HepG2 (cell line): ENCODE results near the gene EMC9. TPM values are rescaled to one million over a fixed set of nuclear protein-coding genes. Genes with fewer than 3 reads are reported as not detected.

Experiments used
- ATF1 ChIP-seq: IDR thresholded peaks from 2 replicates; pipeline ENCODE4 v1.6.1; 2016; ENCODE audit warnings: mild to moderate bottlenecking, control low read depth
- FOXM1 ChIP-seq: sonication (generic); formaldehyde crosslinking; IDR thresholded peaks from 2 replicates; pipeline ENCODE4 v1.5.0; 2020; ENCODE audit warnings: missing genetic modification reagents
- JUND ChIP-seq: sonication (generic); formaldehyde crosslinking; IDR thresholded peaks from 2 replicates; pipeline ENCODE4 v1.8.0; 2022; ENCODE audit warnings: mild to moderate bottlenecking, missing genetic modification reagents
- KLF6 ChIP-seq: IDR thresholded peaks from 2 replicates; pipeline ENCODE4 v1.8.0; 2016; ENCODE audit warnings: missing biosample characterization, missing genetic modification reagents
- MIXL1 ChIP-seq: IDR thresholded peaks from 2 replicates; pipeline ENCODE4 v1.6.1; 2016
- NFATC3 ChIP-seq: sonication (generic); formaldehyde crosslinking; IDR thresholded peaks from 2 replicates; pipeline ENCODE4 v1.5.1; 2020; ENCODE audit warnings: mild to moderate bottlenecking, missing genetic modification reagents
- PTBP1 ChIP-seq: fragments of 200-400 bp; formaldehyde crosslinking; IDR thresholded peaks from 2 replicates; pipeline ENCODE4 v1.6.1; 2018; ENCODE audit warnings: low read length, low read depth; ENCODE audit not compliant: poor library complexity, severe bottlenecking
- STAT5B ChIP-seq: sonication (generic); formaldehyde crosslinking; IDR thresholded peaks from 2 replicates; pipeline ENCODE4 v1.4.0; 2020; ENCODE audit warnings: missing genetic modification reagents
- ZFP36L1 ChIP-seq: sonication (generic); formaldehyde crosslinking; IDR thresholded peaks from 2 replicates; pipeline ENCODE4 v1.8.0; 2022; ENCODE audit warnings: mild to moderate bottlenecking, missing genetic modification reagents, moderate library complexity
- ZMAT3 ChIP-seq: sonication (generic); formaldehyde crosslinking; conservative IDR thresholded peaks from 2 replicates; pipeline ENCODE4 v1.7.0; 2021; ENCODE audit warnings: missing genetic modification reagents
- ZNF143 ChIP-seq: sonication (generic); formaldehyde crosslinking; IDR thresholded peaks from 2 replicates; pipeline ENCODE4 v1.4.0; 2020; ENCODE audit warnings: missing genetic modification reagents
- ZNF232 ChIP-seq: sonication (generic); formaldehyde crosslinking; IDR thresholded peaks from 2 replicates; pipeline ENCODE4 v1.4.0; 2020; ENCODE audit warnings: missing genetic modification reagents, borderline replicate concordance
- ZNF264 ChIP-seq: sonication (generic); formaldehyde crosslinking; IDR thresholded peaks from 2 replicates; pipeline ENCODE4 v1.4.0; 2020; ENCODE audit warnings: missing genetic modification reagents
- ZNF317 ChIP-seq: sonication (generic); formaldehyde crosslinking; IDR thresholded peaks from 2 replicates; pipeline ENCODE4 v1.5.0; 2020; ENCODE audit warnings: mild to moderate bottlenecking, missing genetic modification reagents
- ZNF333 ChIP-seq: sonication (generic); formaldehyde crosslinking; IDR thresholded peaks from 2 replicates; pipeline ENCODE4 v1.4.0; 2020; ENCODE audit warnings: mild to moderate bottlenecking, missing genetic modification reagents, borderline replicate concordance
- ZNF567 ChIP-seq: sonication (generic); formaldehyde crosslinking; IDR thresholded peaks from 2 replicates; pipeline ENCODE4 v1.8.1; 2023; ENCODE audit warnings: mild to moderate bottlenecking, missing genetic modification reagents, borderline replicate concordance
- ZNF678 ChIP-seq: sonication (generic); formaldehyde crosslinking; IDR thresholded peaks from 2 replicates; pipeline ENCODE4 v1.4.0; 2020; ENCODE audit warnings: mild to moderate bottlenecking, missing genetic modification reagents
- polyA plus RNA-seq, 8 experiments: library from polyadenylated mRNA; depleted of rRNA in 3 of 8; stranded (reverse) in 7 of 8; unstranded in 1 of 8; fragments of >200 nt; fragmentation: Illumina TruSeq in 4 of 8; extraction: Trizol in 4 of 8; gene quantifications; 2 replicates each; pipeline versions ENCODE4 v1.2.1 to v1.2.3, GENCODE V29; 2011 to 2016; ENCODE audit warnings: low read depth in 4 of 8, missing spikeins in 1 of 8, mixed read lengths in 1 of 8; ENCODE audit not compliant: insufficient read depth in 1 of 8
- total RNA-seq, 5 experiments: library from RNA; depleted of rRNA; stranded (reverse); fragments of >200 nt; fragmentation: Illumina TruSeq; extraction: Trizol; gene quantifications; 2 replicates each; pipeline ENCODE4 v1.2.3, GENCODE V29; 2016; ENCODE audit warnings: low read depth in 1 of 5
- TF ChIP-seq, protein P1 (sequence below): sonication (generic); formaldehyde crosslinking; IDR thresholded peaks from 2 replicates; pipeline ENCODE4 v1.8.1; 2023; ENCODE audit warnings: missing genetic modification reagents, mild to moderate bottlenecking, borderline replicate concordance
- TF ChIP-seq, protein P2 (sequence below): sonication (generic); formaldehyde crosslinking; IDR thresholded peaks from 2 replicates; pipeline ENCODE4 v1.4.0; 2020; ENCODE audit warnings: missing genetic modification reagents
- TF ChIP-seq, protein P3 (sequence below): sonication (generic); formaldehyde crosslinking; IDR thresholded peaks from 2 replicates; pipeline ENCODE4 v1.4.0; 2020; ENCODE audit warnings: missing genetic modification reagents, borderline replicate concordance
- TF ChIP-seq, protein P4 (sequence below): sonication (generic); formaldehyde crosslinking; IDR thresholded peaks from 2 replicates; pipeline ENCODE4 v1.5.1; 2020; ENCODE audit warnings: missing genetic modification reagents, mild to moderate bottlenecking, borderline replicate concordance

EMC9 gene
- total and polyA plus RNA-seq, 2 of the 13 experiments (the other 11 are each of a cell fraction or from before 2014, with no cell fraction given), result 60.5 to 78.7 TPM

DNA sequence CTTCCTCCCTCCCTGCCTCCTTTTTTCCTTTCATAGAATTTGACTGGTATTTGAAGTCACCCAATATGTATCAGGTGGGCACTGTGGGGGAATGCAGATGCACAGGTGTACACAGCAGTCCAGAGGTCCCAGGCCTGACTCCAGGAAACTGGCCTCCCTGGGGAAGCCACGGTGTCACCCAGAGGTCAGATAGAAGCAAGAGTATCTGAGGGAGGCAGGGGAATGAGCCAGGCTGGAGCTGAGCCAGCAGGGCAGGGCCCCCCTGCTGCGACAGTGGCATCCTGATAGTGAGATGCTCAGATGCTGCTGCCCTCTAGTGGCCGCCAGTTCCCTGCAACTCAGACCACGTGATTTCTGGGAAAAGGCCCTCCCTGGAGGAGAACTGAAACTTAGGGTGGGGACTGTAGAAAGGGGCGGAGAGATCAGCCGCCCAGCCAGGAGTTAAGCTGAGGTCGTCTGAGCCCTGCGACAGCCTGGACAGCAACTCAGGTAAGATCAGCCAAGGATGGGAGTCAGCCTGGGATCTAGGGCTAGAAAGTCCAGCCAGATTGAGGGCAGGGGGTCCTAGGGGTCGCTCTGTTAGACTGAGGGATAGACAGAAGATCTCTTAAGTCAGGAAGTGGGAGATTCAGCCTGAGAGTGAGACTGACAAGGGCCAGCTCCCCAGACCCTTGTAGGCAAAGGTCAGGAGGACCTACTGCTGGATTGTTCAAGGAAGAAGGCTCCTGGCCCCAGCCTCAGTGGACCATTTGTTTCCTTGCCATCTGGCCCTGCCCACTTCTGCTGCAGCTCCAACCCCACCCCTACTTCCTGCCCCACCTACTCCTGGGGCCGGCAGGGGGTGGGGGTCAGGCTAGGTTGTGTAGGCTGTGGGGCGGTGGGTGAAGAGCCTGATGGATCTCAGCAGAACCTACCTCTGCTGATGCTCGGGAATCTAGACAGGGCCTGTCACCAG, 19.7 kb upstream of the EMC9 start, which contains the start of gene IRF9 (continued):
- TF ChIP-seq STAT5B (CRISPR knock-in tag) (peak; percentile 94), JUND (CRISPR knock-in tag) (peak; percentile 58; the same call in 1 of the 2 replicates), ZNF333 (CRISPR knock-in tag) (no peak), PTBP1 (peak; percentile 64), ZNF143 (peak; percentile 76), KLF6 (CRISPR knock-in tag) (peak; percentile 100), ZNF232 (peak; percentile 97), FOXM1 (CRISPR knock-in tag) (no peak), ZNF264 (CRISPR knock-in tag) (peak; percentile 96), ZMAT3 (CRISPR knock-in tag) (peak; percentile 99), ZNF567 (CRISPR knock-in tag) (peak; percentile 99; the same call in 1 of the 2 replicates), ZFP36L1 (CRISPR knock-in tag) (peak; percentile 100), MIXL1 (CRISPR knock-in tag) (peak; percentile 99), ZNF678 (CRISPR knock-in tag) (no peak), ZNF317 (peak; percentile 88), NFATC3 (CRISPR knock-in tag) (peak; percentile 95; the same call in 1 of the 2 replicates), ATF1 (CRISPR knock-in tag) (no peak)
- TF ChIP-seq, protein P1, sequence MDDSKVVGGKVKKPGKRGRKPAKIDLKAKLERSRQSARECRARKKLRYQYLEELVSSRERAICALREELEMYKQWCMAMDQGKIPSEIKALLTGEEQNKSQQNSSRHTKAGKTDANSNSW (CRISPR knock-in tag), result peak; percentile 98
- TF ChIP-seq, protein P2, sequence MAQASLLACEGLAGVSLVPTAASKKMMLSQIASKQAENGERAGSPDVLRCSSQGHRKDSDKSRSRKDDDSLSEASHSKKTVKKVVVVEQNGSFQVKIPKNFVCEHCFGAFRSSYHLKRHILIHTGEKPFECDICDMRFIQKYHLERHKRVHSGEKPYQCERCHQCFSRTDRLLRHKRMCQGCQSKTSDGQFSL (CRISPR knock-in tag), result peak; percentile 81; the same call in 1 of the 2 replicates
- TF ChIP-seq, protein P3, sequence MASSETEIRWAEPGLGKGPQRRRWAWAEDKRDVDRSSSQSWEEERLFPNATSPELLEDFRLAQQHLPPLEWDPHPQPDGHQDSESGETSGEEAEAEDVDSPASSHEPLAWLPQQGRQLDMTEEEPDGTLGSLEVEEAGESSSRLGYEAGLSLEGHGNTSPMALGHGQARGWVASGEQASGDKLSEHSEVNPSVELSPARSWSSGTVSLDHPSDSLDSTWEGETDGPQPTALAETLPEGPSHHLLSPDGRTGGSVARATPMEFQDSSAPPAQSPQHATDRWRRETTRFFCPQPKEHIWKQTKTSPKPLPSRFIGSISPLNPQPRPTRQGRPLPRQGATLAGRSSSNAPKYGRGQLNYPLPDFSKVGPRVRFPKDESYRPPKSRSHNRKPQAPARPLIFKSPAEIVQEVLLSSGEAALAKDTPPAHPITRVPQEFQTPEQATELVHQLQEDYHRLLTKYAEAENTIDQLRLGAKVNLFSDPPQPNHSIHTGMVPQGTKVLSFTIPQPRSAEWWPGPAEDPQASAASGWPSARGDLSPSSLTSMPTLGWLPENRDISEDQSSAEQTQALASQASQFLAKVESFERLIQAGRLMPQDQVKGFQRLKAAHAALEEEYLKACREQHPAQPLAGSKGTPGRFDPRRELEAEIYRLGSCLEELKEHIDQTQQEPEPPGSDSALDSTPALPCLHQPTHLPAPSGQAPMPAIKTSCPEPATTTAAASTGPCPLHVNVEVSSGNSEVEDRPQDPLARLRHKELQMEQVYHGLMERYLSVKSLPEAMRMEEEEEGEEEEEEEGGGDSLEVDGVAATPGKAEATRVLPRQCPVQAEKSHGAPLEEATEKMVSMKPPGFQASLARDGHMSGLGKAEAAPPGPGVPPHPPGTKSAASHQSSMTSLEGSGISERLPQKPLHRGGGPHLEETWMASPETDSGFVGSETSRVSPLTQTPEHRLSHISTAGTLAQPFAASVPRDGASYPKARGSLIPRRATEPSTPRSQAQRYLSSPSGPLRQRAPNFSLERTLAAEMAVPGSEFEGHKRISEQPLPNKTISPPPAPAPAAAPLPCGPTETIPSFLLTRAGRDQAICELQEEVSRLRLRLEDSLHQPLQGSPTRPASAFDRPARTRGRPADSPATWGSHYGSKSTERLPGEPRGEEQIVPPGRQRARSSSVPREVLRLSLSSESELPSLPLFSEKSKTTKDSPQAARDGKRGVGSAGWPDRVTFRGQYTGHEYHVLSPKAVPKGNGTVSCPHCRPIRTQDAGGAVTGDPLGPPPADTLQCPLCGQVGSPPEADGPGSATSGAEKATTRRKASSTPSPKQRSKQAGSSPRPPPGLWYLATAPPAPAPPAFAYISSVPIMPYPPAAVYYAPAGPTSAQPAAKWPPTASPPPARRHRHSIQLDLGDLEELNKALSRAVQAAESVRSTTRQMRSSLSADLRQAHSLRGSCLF, result no peak
- TF ChIP-seq, protein P4, sequence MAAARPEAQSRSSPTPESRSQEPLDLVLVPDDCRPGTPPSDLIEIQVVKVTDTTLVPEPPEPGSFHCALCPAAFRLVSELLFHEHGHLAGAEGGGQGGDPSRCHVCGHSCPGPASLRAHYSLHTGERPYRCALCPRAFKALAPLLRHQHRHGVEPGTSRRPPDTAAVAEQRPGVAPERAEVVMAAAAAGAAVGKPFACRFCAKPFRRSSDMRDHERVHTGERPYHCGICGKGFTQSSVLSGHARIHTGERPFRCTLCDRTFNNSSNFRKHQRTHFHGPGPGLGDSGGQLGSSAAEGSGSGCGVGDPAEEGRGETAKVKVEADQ, result peak; percentile 89
